ENCODE results near the gene TRAF3.

DNA sequence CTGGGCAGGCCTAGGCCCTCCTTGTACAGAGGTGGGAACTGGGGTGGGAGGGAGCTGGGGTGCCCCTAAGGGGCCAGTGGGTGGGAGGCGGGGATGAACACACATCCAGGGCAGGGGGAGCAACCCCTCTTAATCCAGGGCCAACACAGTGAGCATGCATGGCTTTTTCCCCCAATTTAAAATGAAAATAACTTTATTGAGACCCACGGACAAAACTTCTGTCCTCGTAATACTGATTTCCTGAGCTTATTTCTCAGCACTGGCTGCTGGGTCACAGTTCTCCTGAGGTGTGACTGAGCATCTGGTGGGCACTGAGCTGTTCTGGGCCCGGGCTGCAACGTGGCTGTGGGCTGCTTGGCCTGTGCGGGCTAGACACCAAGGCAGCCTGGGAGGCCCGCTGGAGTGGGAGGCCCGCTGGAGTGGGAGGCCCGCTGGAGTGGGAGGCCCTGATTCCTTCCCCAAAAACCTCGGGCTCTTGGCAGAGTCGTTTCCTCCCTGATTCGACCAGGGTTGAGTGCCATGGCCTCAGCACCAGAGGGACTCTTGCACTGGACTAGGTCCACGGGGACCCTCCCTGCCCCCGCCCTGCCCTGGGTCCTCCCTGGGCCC is 24.9 kb upstream of the TRAF3 start:
- TF ChIP-seq, protein P1, sequence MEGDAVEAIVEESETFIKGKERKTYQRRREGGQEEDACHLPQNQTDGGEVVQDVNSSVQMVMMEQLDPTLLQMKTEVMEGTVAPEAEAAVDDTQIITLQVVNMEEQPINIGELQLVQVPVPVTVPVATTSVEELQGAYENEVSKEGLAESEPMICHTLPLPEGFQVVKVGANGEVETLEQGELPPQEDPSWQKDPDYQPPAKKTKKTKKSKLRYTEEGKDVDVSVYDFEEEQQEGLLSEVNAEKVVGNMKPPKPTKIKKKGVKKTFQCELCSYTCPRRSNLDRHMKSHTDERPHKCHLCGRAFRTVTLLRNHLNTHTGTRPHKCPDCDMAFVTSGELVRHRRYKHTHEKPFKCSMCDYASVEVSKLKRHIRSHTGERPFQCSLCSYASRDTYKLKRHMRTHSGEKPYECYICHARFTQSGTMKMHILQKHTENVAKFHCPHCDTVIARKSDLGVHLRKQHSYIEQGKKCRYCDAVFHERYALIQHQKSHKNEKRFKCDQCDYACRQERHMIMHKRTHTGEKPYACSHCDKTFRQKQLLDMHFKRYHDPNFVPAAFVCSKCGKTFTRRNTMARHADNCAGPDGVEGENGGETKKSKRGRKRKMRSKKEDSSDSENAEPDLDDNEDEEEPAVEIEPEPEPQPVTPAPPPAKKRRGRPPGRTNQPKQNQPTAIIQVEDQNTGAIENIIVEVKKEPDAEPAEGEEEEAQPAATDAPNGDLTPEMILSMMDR (conservative IDR thresholded peaks at IDR 0.05 in 1 of 2, IDR thresholded peaks at IDR 0.05 in 1 of 2; ENCODE audit: extremely low read depth in 1 of 2, insufficient read depth in 1 of 2, low read depth in 1 of 2, low read length in 2 of 2): no peak
- no peak for TF ChIP-seq EZH2 (IDR thresholded peaks at IDR 0.05; ENCODE audit: borderline replicate concordance, low read length)
